Neural progenitor cell (in vitro differentiated cells): Measurements from ENCODE around the gene EHD4. TPM values are rescaled to one million over a fixed set of nuclear protein-coding genes. Genes with fewer than 3 reads are reported as not detected.

ENCODE experiments used
- DNase-seq: peaks from one replicate; pipeline ENCODE4 v3.0.0-alpha.2; 2016; ENCODE audit warnings: low spot score
- H2AFZ ChIP-seq: fragments of 200-600 bp; sonication (generic); replicated peaks from 2 replicates; pipeline ENCODE4 v1.6.1; 2016; ENCODE audit warnings: antibody characterized with exemption
- H3F3A ChIP-seq: fragments of 200-600 bp; sonication (generic); 2 replicates; pipeline ENCODE4 v1.6.1; 2016; ENCODE audit warnings: antibody characterized with exemption, low read depth
- H3K27ac ChIP-seq: fragments of 200-600 bp; sonication (generic); 2 replicates; pipeline ENCODE4 v1.5.1; 2016; ENCODE audit warnings: mild to moderate bottlenecking
- H3K27me3 ChIP-seq: fragments of 200-600 bp; sonication (generic); 2 replicates; pipeline ENCODE4 v1.6.1; 2016; ENCODE audit warnings: mild to moderate bottlenecking, moderate library complexity
- H3K36me3 ChIP-seq: fragments of 200-600 bp; sonication (generic); 2 replicates; pipeline ENCODE4 v1.5.1; 2016
- H3K4me1 ChIP-seq: fragments of 200-600 bp; sonication (generic); 2 replicates; pipeline ENCODE4 v1.6.1; 2016; ENCODE audit warnings: mixed run types
- H3K4me2 ChIP-seq: fragments of 200-600 bp; sonication (generic); 2 replicates; pipeline ENCODE4 v1.6.1; 2016
- H3K4me3 ChIP-seq: fragments of 200-600 bp; sonication (generic); 2 replicates; pipeline ENCODE4 v1.5.1; 2016
- H3K79me2 ChIP-seq: fragments of 200-600 bp; sonication (generic); 2 replicates; pipeline ENCODE4 v1.6.1; 2016; ENCODE audit warnings: low read depth
- H3K9ac ChIP-seq: fragments of 200-600 bp; sonication (generic); 2 replicates; pipeline ENCODE4 v1.6.1; 2016
- H3K9me3 ChIP-seq: fragments of 200-600 bp; sonication (generic); 2 replicates; pipeline ENCODE4 v1.5.1; 2016; ENCODE audit warnings: low read depth
- H4K20me1 ChIP-seq: fragments of 200-600 bp; sonication (generic); 2 replicates; pipeline ENCODE4 v1.6.1; 2016; ENCODE audit warnings: low read depth
- H3K27ac Mint-ChIP-seq: 3 replicates; pipeline ENCODE4 v1.8.0; 2021; ENCODE audit warnings: mixed read lengths
- H3K27me3 Mint-ChIP-seq: 2 replicates; pipeline ENCODE4 v1.8.0; 2022; ENCODE audit warnings: low read depth, mild to moderate bottlenecking, inconsistent platforms, moderate library complexity, mixed read lengths; ENCODE audit not compliant: insufficient read depth
- H3K36me3 Mint-ChIP-seq: 3 replicates; pipeline ENCODE4 v1.8.0; 2021; ENCODE audit warnings: mixed read lengths
- H3K4me1 Mint-ChIP-seq: 3 replicates; pipeline ENCODE4 v1.8.0; 2021; ENCODE audit warnings: mixed read lengths
- H3K4me3 Mint-ChIP-seq: 3 replicates; pipeline ENCODE4 v1.8.0; 2021; ENCODE audit warnings: mild to moderate bottlenecking, moderate library complexity, mixed read lengths
- H3K9me3 Mint-ChIP-seq: 3 replicates; pipeline ENCODE4 v1.8.0; 2020; ENCODE audit warnings: mixed read lengths
- EZH2 ChIP-seq: fragments of 200-600 bp; sonication (generic); IDR thresholded peaks from 2 replicates; pipeline ENCODE4 v1.6.1; 2017; ENCODE audit warnings: antibody characterized with exemption, mild to moderate bottlenecking, moderate library complexity
- EZH2phosphoT487 ChIP-seq: fragments of 200-600 bp; sonication (generic); IDR thresholded peaks from 2 replicates; pipeline ENCODE4 v1.6.1; 2017; ENCODE audit warnings: antibody characterized with exemption
- total RNA-seq: library from RNA; depleted of rRNA; stranded (reverse); fragments of >200 nt; gene quantifications from 2 replicates; pipeline ENCODE4 v1.2.3, GENCODE V29; 2015; ENCODE audit warnings: low replicate concordance
- TF ChIP-seq, protein P1 (sequence below): fragments of 200-600 bp; sonication (generic); IDR thresholded peaks from 2 replicates; pipeline ENCODE4 v1.5.1; 2017; ENCODE audit warnings: antibody characterized with exemption, mild to moderate bottlenecking

Gene EHD4
- total RNA-seq, 1 donor from 2014 or later, result 6.9 TPM

DNA sequence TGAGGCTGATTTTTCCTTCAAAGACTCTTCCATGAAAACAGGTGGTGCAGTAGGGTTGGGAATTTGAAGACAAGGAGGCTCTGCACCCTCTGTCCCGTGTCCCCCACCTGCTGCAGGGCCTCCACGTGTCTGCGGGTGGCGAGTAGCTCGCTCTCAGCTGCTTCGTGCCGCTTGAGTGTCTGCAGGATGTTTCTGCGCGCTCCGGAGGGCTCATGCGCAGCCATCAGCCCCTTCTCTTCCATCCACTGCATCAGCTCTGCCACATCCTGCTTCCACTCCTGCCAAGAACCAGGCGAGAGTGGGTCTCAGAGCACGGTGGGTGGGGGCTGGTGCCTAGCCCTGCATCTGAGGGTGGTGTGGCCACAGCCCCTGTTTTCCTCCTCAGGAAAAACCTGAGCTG lies 96.3 kb downstream of the EHD4 start:
- no peak for DNase-seq
- Mint-ChIP-seq H3K4me1 (peaks cover 7% of the 10 kb centered on the region), H3K9me3 (no peaks in the 10 kb centered on the region), H3K36me3 (no peaks in the 10 kb centered on the region), H3K4me3 (no peak overlapping the region), H3K27ac (no peak overlapping the region), H3K27me3 (peaks cover 6% of the 10 kb centered on the region)
- no peaks in the 10 kb centered on the region for H3K36me3 ChIP-seq
- H3K9ac ChIP-seq, result no peak overlapping the region
- H3K79me2 ChIP-seq, result no peaks in the 10 kb centered on the region
- H3K27ac ChIP-seq, result no peak overlapping the region
- H2AFZ ChIP-seq, result no peak overlapping the region
- no peak overlapping the region for H3K4me3 ChIP-seq
- peaks cover 20% of the 10 kb centered on the region for H3K27me3 ChIP-seq
- H4K20me1 ChIP-seq, result no peaks in the 10 kb centered on the region
- TF ChIP-seq, protein P1, sequence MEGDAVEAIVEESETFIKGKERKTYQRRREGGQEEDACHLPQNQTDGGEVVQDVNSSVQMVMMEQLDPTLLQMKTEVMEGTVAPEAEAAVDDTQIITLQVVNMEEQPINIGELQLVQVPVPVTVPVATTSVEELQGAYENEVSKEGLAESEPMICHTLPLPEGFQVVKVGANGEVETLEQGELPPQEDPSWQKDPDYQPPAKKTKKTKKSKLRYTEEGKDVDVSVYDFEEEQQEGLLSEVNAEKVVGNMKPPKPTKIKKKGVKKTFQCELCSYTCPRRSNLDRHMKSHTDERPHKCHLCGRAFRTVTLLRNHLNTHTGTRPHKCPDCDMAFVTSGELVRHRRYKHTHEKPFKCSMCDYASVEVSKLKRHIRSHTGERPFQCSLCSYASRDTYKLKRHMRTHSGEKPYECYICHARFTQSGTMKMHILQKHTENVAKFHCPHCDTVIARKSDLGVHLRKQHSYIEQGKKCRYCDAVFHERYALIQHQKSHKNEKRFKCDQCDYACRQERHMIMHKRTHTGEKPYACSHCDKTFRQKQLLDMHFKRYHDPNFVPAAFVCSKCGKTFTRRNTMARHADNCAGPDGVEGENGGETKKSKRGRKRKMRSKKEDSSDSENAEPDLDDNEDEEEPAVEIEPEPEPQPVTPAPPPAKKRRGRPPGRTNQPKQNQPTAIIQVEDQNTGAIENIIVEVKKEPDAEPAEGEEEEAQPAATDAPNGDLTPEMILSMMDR, result no peak
- TF ChIP-seq EZH2, result no peak
- TF ChIP-seq EZH2phosphoT487, result no peak
- H3F3A ChIP-seq, result no peaks in the 10 kb centered on the region
- no peaks in the 10 kb centered on the region for H3K9me3 ChIP-seq
- H3K4me1 ChIP-seq, result no peaks in the 10 kb centered on the region
- H3K4me2 ChIP-seq, result no peak overlapping the region

GRCh38 chr15:41874736-41875135 lies 97.6 kb downstream of the EHD4 start:
- H3K27ac ChIP-seq, result no peak overlapping the region
- no peak overlapping the region for H3K4me3 Mint-ChIP-seq

GRCh38 chr15:41873711-41874110 lies 98.6 kb downstream of the EHD4 start:
- Histone ChIP-seq H3K9ac (no peak overlapping the region), H3K4me3 (no peak overlapping the region), H3K36me3 (no peaks in the 10 kb centered on the region), H4K20me1 (no peaks in the 10 kb centered on the region), H2AFZ (no peak overlapping the region), H3F3A (no peaks in the 10 kb centered on the region), H3K9me3 (no peaks in the 10 kb centered on the region), H3K27me3 (no peaks in the 10 kb centered on the region), H3K4me2 (no peak overlapping the region), H3K27ac (no peak overlapping the region), H3K4me1 (no peaks in the 10 kb centered on the region), H3K79me2 (no peaks in the 10 kb centered on the region)
- no peak overlapping the region for H3K4me3 Mint-ChIP-seq
- H3K4me1 Mint-ChIP-seq, result peaks cover 13% of the 10 kb centered on the region
- no peaks in the 10 kb centered on the region for H3K36me3 Mint-ChIP-seq
- TF ChIP-seq EZH2phosphoT487, result no peak
- TF ChIP-seq, protein P1, result no peak
- no peak for TF ChIP-seq EZH2
- no peaks in the 10 kb centered on the region for H3K9me3 Mint-ChIP-seq
- DNase-seq, result no peak
- peaks cover 8% of the 10 kb centered on the region for H3K27me3 Mint-ChIP-seq
- no peak overlapping the region for H3K27ac Mint-ChIP-seq

More at GRCh38 chr15:41874736-41875135, 97.6 kb downstream of the EHD4 start:
- Histone ChIP-seq H3F3A (no peaks in the 10 kb centered on the region), H4K20me1 (no peaks in the 10 kb centered on the region), H3K36me3 (no peaks in the 10 kb centered on the region), H3K9ac (no peak overlapping the region), H3K4me2 (no peak overlapping the region), H3K27me3 (peaks cover 7% of the 10 kb centered on the region), H3K4me1 (no peaks in the 10 kb centered on the region), H3K79me2 (no peaks in the 10 kb centered on the region), H3K4me3 (no peak overlapping the region), H2AFZ (no peak overlapping the region), H3K9me3 (no peaks in the 10 kb centered on the region)
- H3K27me3 Mint-ChIP-seq, result peaks cover 9% of the 10 kb centered on the region
- H3K4me1 Mint-ChIP-seq, result peaks cover 9% of the 10 kb centered on the region
- H3K9me3 Mint-ChIP-seq, result no peaks in the 10 kb centered on the region
- no peak for DNase-seq
- no peak overlapping the region for H3K27ac Mint-ChIP-seq
- H3K36me3 Mint-ChIP-seq, result no peaks in the 10 kb centered on the region
- TF ChIP-seq EZH2, result no peak
- no peak for TF ChIP-seq EZH2phosphoT487
- TF ChIP-seq, protein P1, result no peak
